Chondrocyte (in vitro differentiated cells): ENCODE measurements around the gene PANK4. TPM values are rescaled to one million over a fixed set of nuclear protein-coding genes. Genes with fewer than 3 reads are reported as not detected.

ENCODE experiments used
- DNase-seq: peaks from one replicate; pipeline ENCODE4 v3.0.0; 2021; ENCODE audit warnings: mixed read lengths, low spot score
- H3K27ac Mint-ChIP-seq: one replicate; pipeline ENCODE4 v1.8.0; 2021; ENCODE audit warnings: mild to moderate bottlenecking, moderate library complexity, mixed read lengths; ENCODE audit not compliant: unreplicated experiment
- H3K27me3 Mint-ChIP-seq: 2 replicates; pipeline ENCODE4 v1.8.0; 2021; ENCODE audit warnings: low read depth, mixed read lengths
- H3K36me3 Mint-ChIP-seq: 2 replicates; pipeline ENCODE4 v1.8.0; 2021; ENCODE audit warnings: low read depth, mixed read lengths
- H3K4me1 Mint-ChIP-seq: 2 replicates; pipeline ENCODE4 v1.8.0; 2021; ENCODE audit warnings: low read depth, mild to moderate bottlenecking, mixed read lengths
- H3K4me3 Mint-ChIP-seq: one replicate; pipeline ENCODE4 v1.8.0; 2021; ENCODE audit warnings: mild to moderate bottlenecking, moderate library complexity, mixed read lengths; ENCODE audit not compliant: unreplicated experiment
- H3K9me3 Mint-ChIP-seq: 2 replicates; pipeline ENCODE4 v1.8.0; 2021; ENCODE audit warnings: low read depth, mixed read lengths
- total RNA-seq: library from RNA; stranded (reverse); gene quantifications from 3 replicates; pipeline ENCODE4 v1.2.1, GENCODE V29; 2021
- TF ChIP-seq, protein P1 (sequence below): fragments of 200-600 bp; sonication (generic); IDR thresholded peaks from 2 replicates; pipeline ENCODE4 v1.5.0; 2021; ENCODE audit warnings: antibody characterized with exemption, mild to moderate bottlenecking, moderate library complexity

The PANK4 gene
- total RNA-seq, 1 donor from 2014 or later = 19.6 TPM

DNA sequence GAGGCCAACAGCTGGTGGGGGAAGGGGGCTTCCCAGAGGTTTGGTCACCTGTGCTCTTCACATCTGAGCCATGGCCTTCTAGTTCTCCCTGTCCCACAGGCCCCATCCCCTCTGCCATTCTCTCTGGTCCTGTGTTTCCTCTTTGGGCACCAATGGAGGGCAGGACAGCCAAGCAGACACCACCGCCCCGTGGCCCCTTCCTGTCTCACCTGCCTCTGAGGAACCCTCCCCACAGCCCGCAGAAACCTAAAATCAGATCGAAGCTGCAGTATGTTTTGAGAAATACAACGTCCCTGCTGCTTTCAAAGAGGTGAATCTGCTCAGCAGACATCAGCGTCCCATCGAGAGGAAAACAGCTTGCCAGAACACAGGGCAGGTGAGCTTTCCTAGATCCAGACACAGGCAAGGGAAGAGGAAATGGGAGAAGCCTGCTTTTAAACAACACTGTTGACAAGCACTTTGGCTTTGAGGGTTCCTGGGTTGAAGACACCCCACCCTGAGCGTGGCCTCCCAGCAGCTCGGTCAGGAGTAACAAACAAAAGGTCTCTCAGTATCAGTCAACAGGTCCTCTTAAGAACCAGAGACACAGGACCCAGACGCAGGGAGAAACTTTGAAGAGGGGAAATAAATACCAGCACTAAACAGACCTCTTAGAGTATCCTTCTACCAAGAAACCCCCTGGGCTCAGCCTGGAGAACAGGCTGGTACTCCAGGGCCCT lies 2.3 kb downstream of the PANK4 start:
- Mint-ChIP-seq H3K27ac (no peak overlapping the region), H3K4me1 (peaks cover 41% of the 10 kb centered on the region), H3K27me3 (no peaks in the 10 kb centered on the region), H3K36me3 (peaks cover 7% of the 10 kb centered on the region), H3K9me3 (no peaks in the 10 kb centered on the region), H3K4me3 (no peak overlapping the region)
- no peak for DNase-seq
- TF ChIP-seq, protein P1, sequence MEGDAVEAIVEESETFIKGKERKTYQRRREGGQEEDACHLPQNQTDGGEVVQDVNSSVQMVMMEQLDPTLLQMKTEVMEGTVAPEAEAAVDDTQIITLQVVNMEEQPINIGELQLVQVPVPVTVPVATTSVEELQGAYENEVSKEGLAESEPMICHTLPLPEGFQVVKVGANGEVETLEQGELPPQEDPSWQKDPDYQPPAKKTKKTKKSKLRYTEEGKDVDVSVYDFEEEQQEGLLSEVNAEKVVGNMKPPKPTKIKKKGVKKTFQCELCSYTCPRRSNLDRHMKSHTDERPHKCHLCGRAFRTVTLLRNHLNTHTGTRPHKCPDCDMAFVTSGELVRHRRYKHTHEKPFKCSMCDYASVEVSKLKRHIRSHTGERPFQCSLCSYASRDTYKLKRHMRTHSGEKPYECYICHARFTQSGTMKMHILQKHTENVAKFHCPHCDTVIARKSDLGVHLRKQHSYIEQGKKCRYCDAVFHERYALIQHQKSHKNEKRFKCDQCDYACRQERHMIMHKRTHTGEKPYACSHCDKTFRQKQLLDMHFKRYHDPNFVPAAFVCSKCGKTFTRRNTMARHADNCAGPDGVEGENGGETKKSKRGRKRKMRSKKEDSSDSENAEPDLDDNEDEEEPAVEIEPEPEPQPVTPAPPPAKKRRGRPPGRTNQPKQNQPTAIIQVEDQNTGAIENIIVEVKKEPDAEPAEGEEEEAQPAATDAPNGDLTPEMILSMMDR = no peak

DNA sequence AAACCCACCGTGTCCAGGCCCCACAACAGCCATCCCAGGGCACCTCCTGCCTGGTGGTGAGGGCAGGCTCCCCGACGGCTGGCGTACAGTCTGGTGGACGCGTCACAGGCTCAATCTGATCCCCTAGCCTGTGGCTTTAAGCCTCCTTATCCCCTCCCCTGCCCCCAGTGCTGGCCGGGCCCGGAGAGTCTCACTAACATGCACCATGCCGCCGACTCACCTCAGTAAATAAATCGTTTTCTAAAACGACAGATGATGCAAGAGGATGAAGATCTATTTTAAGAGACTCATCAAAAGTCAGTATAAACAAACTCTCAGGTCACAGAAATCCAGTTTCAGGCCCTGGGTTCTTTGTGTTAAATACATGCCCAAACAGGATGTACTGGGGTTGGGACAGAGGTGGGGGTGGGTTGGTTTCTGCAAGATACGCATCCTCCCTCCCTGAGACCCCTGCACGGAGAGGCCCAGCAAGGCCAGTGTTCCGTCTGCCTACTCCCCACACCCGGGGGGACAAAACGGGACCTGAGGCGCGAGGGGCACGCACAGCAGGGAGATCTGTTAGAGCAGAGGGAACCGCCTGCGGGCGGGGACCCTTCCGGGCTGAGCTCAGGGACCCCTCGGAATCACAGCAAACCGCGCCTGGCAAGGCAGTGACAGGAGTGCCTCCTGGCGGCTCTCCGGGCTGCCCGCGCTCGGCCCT lies 3.1 kb downstream of the PANK4 start:
- no peak for DNase-seq

DNA sequence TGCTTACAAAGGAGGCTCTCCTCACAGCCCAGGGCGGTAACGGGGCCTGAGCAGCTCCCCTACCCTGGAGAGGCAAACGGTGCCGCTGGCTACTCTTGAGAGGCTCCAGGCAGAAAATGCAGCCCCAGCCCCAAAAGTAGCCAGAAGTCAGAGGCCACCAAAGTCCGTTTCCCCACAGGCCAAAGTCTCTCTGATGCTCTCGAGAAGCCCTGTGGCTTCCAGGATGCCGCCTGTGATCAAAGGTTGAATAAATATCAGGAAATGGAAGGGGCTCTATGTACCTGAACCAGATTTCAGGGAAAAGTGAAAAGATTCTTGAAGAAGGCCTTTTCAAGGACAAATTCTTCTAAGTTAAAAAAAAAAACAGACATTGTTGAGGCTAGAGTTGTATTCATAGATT lies 4.2 kb downstream of the PANK4 start:
- H3K4me3 Mint-ChIP-seq = no peak overlapping the region
- no peak for DNase-seq
- H3K27ac Mint-ChIP-seq = no peak overlapping the region
- H3K4me1 Mint-ChIP-seq = peaks cover 29% of the 10 kb centered on the region
- no peaks in the 10 kb centered on the region for H3K9me3 Mint-ChIP-seq
- TF ChIP-seq, protein P1 = no peak
- H3K27me3 Mint-ChIP-seq = no peaks in the 10 kb centered on the region
- peaks cover 13% of the 10 kb centered on the region for H3K36me3 Mint-ChIP-seq

More for the DNA sequence above, 3.1 kb downstream of the PANK4 start:
- Mint-ChIP-seq H3K36me3 (peaks cover 12% of the 10 kb centered on the region), H3K9me3 (no peaks in the 10 kb centered on the region), H3K27me3 (no peaks in the 10 kb centered on the region), H3K4me1 (peaks cover 35% of the 10 kb centered on the region), H3K27ac (peak overlapping the region; percentile 51), H3K4me3 (no peak overlapping the region)
- TF ChIP-seq, protein P1 = no peak

DNA sequence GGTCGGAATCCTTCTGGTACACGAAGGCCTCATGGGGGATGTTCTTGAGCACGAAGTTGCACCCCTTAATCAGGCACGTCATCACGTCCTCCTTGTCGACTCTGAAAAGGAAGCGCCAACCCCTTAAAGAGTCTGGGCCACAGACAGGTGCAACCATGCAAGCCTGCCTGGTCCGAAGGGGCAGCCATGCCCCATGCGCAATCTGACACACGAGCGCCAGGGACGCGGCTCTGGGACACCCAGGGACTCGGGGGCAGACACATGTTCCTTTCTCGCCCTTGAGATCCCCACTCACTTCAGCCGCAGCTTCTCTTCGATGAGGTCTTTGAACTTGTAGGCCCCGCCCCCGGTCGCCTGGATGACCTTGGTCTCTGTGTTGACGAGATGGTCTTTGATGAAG lies 5.6 kb downstream of the PANK4 start:
- TF ChIP-seq, protein P1 = no peak
- Mint-ChIP-seq H3K9me3 (no peaks in the 10 kb centered on the region), H3K4me1 (peaks cover 23% of the 10 kb centered on the region), H3K4me3 (no peak overlapping the region), H3K27me3 (no peaks in the 10 kb centered on the region), H3K36me3 (peaks cover 13% of the 10 kb centered on the region), H3K27ac (no peak overlapping the region)
- DNase-seq = no peak

DNA sequence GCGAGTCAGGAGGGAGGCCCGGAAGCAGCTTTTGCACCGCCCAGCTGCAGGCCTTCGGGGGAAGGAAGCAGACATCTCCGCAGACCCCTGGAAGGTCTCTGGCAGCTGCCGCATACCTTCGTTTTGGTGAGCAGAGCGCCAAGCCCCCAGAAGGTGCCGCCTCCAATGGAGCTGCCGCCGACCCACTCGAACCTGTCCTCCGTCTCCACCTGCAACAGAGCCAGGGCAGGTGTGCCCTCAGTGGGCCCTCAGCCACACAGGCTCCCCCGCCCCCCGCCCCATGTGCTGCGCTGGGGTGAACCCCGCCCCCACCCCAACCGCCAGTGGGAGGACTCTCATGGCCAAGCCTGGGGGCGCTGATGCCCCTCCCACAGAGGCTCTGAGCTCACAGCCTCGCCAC lies 6.2 kb downstream of the PANK4 start:
- TF ChIP-seq, protein P1 = no peak
- H3K36me3 Mint-ChIP-seq = peaks cover 13% of the 10 kb centered on the region
- peaks cover 19% of the 10 kb centered on the region for H3K4me1 Mint-ChIP-seq
- no peak for DNase-seq
- H3K27me3 Mint-ChIP-seq = no peaks in the 10 kb centered on the region
- H3K4me3 Mint-ChIP-seq = no peak overlapping the region
- H3K9me3 Mint-ChIP-seq = no peaks in the 10 kb centered on the region
- H3K27ac Mint-ChIP-seq = no peak overlapping the region
